Activated CD8-positive, alpha-beta memory T cell treated with anti-CD3 and anti-CD28 coated beads for 24 hours (primary cell): ENCODE measurements around the gene PIP4K2C.
"Not testable (repeated sequence)": the region's sequence is repeated elsewhere in the genome, so short reads cannot be mapped to it uniquely, and the experiment has no call there.

ENCODE experiments used
- DNase-seq: peaks from one replicate; pipeline ENCODE4 v3.0.0-alpha.2; 2020

Gene PIP4K2C

GRCh38 chr12:57611108-57611826, 20.3 kb downstream of the PIP4K2C start, which contains the start of gene ARHGEF25:
ARHGEF25 (plus strand) TSS chr12:57611435; CDS start chr12:57611895, 460 bp downstream.
- peak; percentile 81 for DNase-seq

- no peak for DNase-seq
Measured at GRCh38 chr12:57611827-57612710, 21.1 kb downstream of the PIP4K2C start.

- DNase-seq = peak; percentile 50
Measured at GRCh38 chr12:57612711-57613426, 21.9 kb downstream of the PIP4K2C start.

- DNase-seq = no peak
Measured at GRCh38 chr12:57613427-57614109, 22.6 kb downstream of the PIP4K2C start.

- DNase-seq = no peak
Measured at GRCh38 chr12:57614178-57614947, 23.4 kb downstream of the PIP4K2C start.

GRCh38 chr12:57614948-57615500, 24.0 kb downstream of the PIP4K2C start:
- no peak for DNase-seq

GRCh38 chr12:57615637-57616036, 24.6 kb downstream of the PIP4K2C start:
- DNase-seq = no peak

GRCh38 chr12:57616383-57617101, 25.6 kb downstream of the PIP4K2C start:
- no peak for DNase-seq

GRCh38 chr12:57617942-57618341, 26.9 kb downstream of the PIP4K2C start:
- no peak for DNase-seq

- DNase-seq = not testable (repeated sequence)
Measured at GRCh38 chr12:57618431-57618830, 27.4 kb downstream of the PIP4K2C start.

GRCh38 chr12:57618966-57619433, 28.0 kb downstream of the PIP4K2C start:
- no peak for DNase-seq

GRCh38 chr12:57619434-57620244, 28.6 kb downstream of the PIP4K2C start:
- no peak for DNase-seq

GRCh38 chr12:57620245-57620935, 29.4 kb downstream of the PIP4K2C start:
- no peak for DNase-seq

- peak; percentile 74 for DNase-seq
Measured at GRCh38 chr12:57620936-57621496, 30.0 kb downstream of the PIP4K2C start.

GRCh38 chr12:57621497-57622292, 30.7 kb downstream of the PIP4K2C start:
- DNase-seq = peak; percentile 87

GRCh38 chr12:57622293-57623245, 31.6 kb downstream of the PIP4K2C start:
- no peak for DNase-seq

GRCh38 chr12:57623385-57623784, 32.4 kb downstream of the PIP4K2C start:
- no peak for DNase-seq
